ENCODE results near the gene SMOC1. TPM values are rescaled to one million over a fixed set of nuclear protein-coding genes. Genes with fewer than 3 reads are reported as not detected.
A peak's percentile ranks its signal among the peaks of the same experiment; 100 is the strongest.

SMOC1 gene
- total and polyA plus RNA-seq, 2 of the 8 experiments (the other 6 are each of a cell fraction or from before 2014, with no cell fraction given), result 1.6 to 2.4 TPM

DNA sequence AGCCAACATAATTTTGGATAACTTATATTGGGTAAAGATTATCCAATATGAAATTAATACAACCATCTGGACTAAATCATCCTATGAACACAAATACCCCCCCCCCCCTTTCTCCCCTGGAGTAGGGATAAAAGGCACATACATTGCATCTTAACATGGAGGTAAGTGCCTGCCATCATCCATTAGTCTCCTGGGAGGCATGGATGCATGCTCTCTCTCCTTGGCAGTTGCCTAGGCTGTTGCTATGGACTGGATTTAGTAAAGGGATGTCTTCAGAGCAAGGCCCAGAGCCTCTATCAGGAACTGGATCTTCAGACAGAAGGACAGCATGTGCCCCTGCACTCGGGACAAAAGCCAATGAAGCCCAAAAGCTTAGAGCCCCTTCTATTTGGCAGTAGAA, 40.6 kb downstream of the SMOC1 start:
- TF ChIP-seq SIRT6 (IDR thresholded peaks at IDR 0.05; ENCODE audit: low read length) (no peak), RBBP5 (IDR thresholded peaks at IDR 0.05; ENCODE audit: borderline replicate concordance, low read depth, low read length) (no peak), ZNF274 (IDR thresholded peaks at IDR 0.05; ENCODE audit: borderline replicate concordance, extremely low read depth, low read length) (no peak), SP2 (IDR thresholded peaks at IDR 0.05; ENCODE audit: low read length) (no peak), TCF12 (IDR thresholded peaks at IDR 0.05; ENCODE audit: low read depth, low read length) (no peak), CREB1 (IDR thresholded peaks at IDR 0.05) (no peak), NANOG (IDR thresholded peaks at IDR 0.05; ENCODE audit: insufficient read depth, low read depth, low read length, poor library complexity, severe bottlenecking) (no peak), POU5F1 (IDR thresholded peaks at IDR 0.05; ENCODE audit: low read depth, low read length) (no peak), SRF (IDR thresholded peaks at IDR 0.05; ENCODE audit: low read depth, low read length) (no peak), EGR1 (IDR thresholded peaks at IDR 0.05; ENCODE audit: borderline replicate concordance, low read depth, low read length) (no peak), POLR2A (IDR thresholded peaks at IDR 0.05; ENCODE audit: control extremely low read depth in 1 of 2, low read depth in 2 of 2, low read length in 2 of 2) (no peak), CHD1 (IDR thresholded peaks at IDR 0.05; ENCODE audit: low read depth, low read length) (no peak), RNF2 (IDR thresholded peaks at IDR 0.05; ENCODE audit: borderline replicate concordance, low read depth, low read length, missing control alignments, poor library complexity, severe bottlenecking) (no peak), POLR2AphosphoS5 (IDR thresholded peaks at IDR 0.05; ENCODE audit: low read depth, low read length) (no peak), FOSL1 (IDR thresholded peaks at IDR 0.05; ENCODE audit: insufficient read depth, low read depth, low read length) (no peak), TBP (IDR thresholded peaks at IDR 0.05; ENCODE audit: low read depth, low read length) (no peak)
- H3K27ac ChIP-seq (ENCODE audit: low read depth, low read length), result no peak overlapping the region
- H3K4me2 ChIP-seq (ENCODE audit: insufficient read depth in 1 of 2, low read depth in 2 of 2, low read length in 2 of 2), result no peak overlapping the region
- no peaks in the 10 kb centered on the region for H4K20me1 ChIP-seq (replicated peaks in 1 of 2; ENCODE audit: control insufficient read depth in 1 of 2, insufficient read depth in 2 of 2, low read length in 2 of 2)
- H3K4ac ChIP-seq (replicated peaks; ENCODE audit: insufficient read length, low read depth, low read length), result no peak overlapping the region
- no peak for DNase-seq (ENCODE audit: low read depth in 1 of 2, low spot score in 2 of 2)
- H2AK5ac ChIP-seq (ENCODE audit: low read depth, low read length), result no peak overlapping the region
- H2BK5ac ChIP-seq (ENCODE audit: low read depth, low read length), result no peak overlapping the region
- no peaks in the 10 kb centered on the region; a peak in 1 of 7 replicates for H3K27me3 ChIP-seq (replicated peaks in 1 of 4; ENCODE audit: control insufficient read depth in 3 of 4, extremely low read depth in 1 of 4, insufficient read depth in 3 of 4, low read length in 3 of 4)
- H3K4me1 ChIP-seq (replicated peaks in 1 of 4; ENCODE audit: control insufficient read depth in 3 of 4, insufficient read depth in 4 of 4, low read length in 3 of 4), result no peaks in the 10 kb centered on the region
- FAIRE-seq, result no peak
- H2BK12ac ChIP-seq (ENCODE audit: low read depth, low read length), result no peak overlapping the region
- H2AFZ ChIP-seq (ENCODE audit: low read length), result no peak overlapping the region
- no peaks in the 10 kb centered on the region for H3K79me1 ChIP-seq (ENCODE audit: low read depth, low read length)
- H2BK15ac ChIP-seq (ENCODE audit: low read length), result no peak overlapping the region
- no peak overlapping the region for H3K9ac ChIP-seq (replicated peaks in 1 of 4; ENCODE audit: extremely low read depth in 1 of 4, low read depth in 3 of 4, low read length in 3 of 4)
- H4K8ac ChIP-seq (ENCODE audit: extremely low read depth, insufficient read depth, low read length), result 0 out of 2 replicates have a peak overlapping the region, but pooled peaks have one; percentile 45
- WGBS, 2 experiments (ENCODE audit: extremely low coverage in 1 of 2, insufficient coverage in 1 of 2, insufficient read length in 1 of 2, insufficient replicate concordance in 2 of 2, low coverage in 1 of 2, low lambda C conversion rate in 2 of 2, missing lambda C conversion rate in 1 of 2), result 76% methylated on average over 1 of the region's 1 CpG; no CpG with 5 or more reads in 1 of the 2 experiments
- no peak overlapping the region for H3K56ac ChIP-seq (replicated peaks; ENCODE audit: insufficient read length, low read depth, low read length)
- H4K91ac ChIP-seq (replicated peaks; ENCODE audit: insufficient read length, low read length), result no peak overlapping the region
- no peak overlapping the region for H2BK20ac ChIP-seq (ENCODE audit: low read length)
- H3K14ac ChIP-seq (ENCODE audit: insufficient read length), result no peak overlapping the region
- POLR2A ChIA-PET (ENCODE audit: partially characterized antibody), result no interaction called here
- H3K36me3 ChIP-seq (ENCODE audit: control insufficient read depth in 2 of 4, insufficient read depth in 4 of 4, low read length in 3 of 4), result no peaks in the 10 kb centered on the region
- no peak overlapping the region for H2BK120ac ChIP-seq (replicated peaks; ENCODE audit: low read depth, low read length)
- H3K4me3 ChIP-seq (ENCODE audit: extremely low read depth in 1 of 4, insufficient read depth in 2 of 4, low read depth in 3 of 4, low read length in 4 of 4), result no peak overlapping the region
- no peaks in the 10 kb centered on the region for H3K79me2 ChIP-seq (ENCODE audit: control insufficient read depth in 1 of 2, insufficient read depth in 2 of 2, low read length in 2 of 2)
- no peaks in the 10 kb centered on the region; the same call in 1 of the 2 replicates for H3K23me2 ChIP-seq (ENCODE audit: low read depth, low read length)
- H3K9me3 ChIP-seq (ENCODE audit: insufficient read depth in 2 of 2, low read depth in 1 of 2, low read length in 1 of 2), result no peaks in the 10 kb centered on the region
- H4K5ac ChIP-seq (ENCODE audit: insufficient read length, low read depth, low read length), result no peak overlapping the region
- no peak overlapping the region for H3K23ac ChIP-seq (ENCODE audit: insufficient read length)
- CTCF ChIA-PET (ENCODE audit: partially characterized antibody), result interaction anchor here (1.0 to 1.8 kb wide), 6 partner anchors 12 to 108 kb away, joined by 3 to 9 read pairs (median 4); no protein-coding TSS in a partner anchor
- H3K18ac ChIP-seq (ENCODE audit: extremely low read depth, low read length), result no peak overlapping the region

All from H1 (cell line).